Right renal pelvis (tissue), 4 donors: ENCODE results near the gene EXD3. TPM values are rescaled to one million over a fixed set of nuclear protein-coding genes. Genes with fewer than 3 reads are reported as not detected.
"Not testable (repeated sequence)": the region's sequence is repeated elsewhere in the genome, so short reads cannot be mapped to it uniquely, and the experiment has no call there.

Experiments used
- DNase-seq, 4 donors: peaks; one replicate each; pipeline ENCODE4 v3.0.0-alpha.2; 2013; ENCODE audit warnings: low read depth in 4 of 4, low spot score in 3 of 4, missing footprints in 1 of 4
- polyA plus RNA-seq, 4 donors: library from polyadenylated mRNA; unstranded; fragments of 120-200 nt; gene quantifications; one replicate each; pipeline ENCODE4 v1.2.1, GENCODE V29; 2013; ENCODE audit not compliant: insufficient read length in 4 of 4

EXD3 gene
- polyA plus RNA-seq, 4 donors: 12.5 to 19.3 (median 13.8) TPM

GRCh38 chr9:137458194-137459151 lies 35.5 kb upstream of the EXD3 start:
- no peak for DNase-seq

GRCh38 chr9:137457406-137458193 lies 34.6 kb upstream of the EXD3 start:
- no peak for DNase-seq

- DNase-seq: no peak
These were observed 34.0 kb upstream of the EXD3 start for GRCh38 chr9:137456864-137457405.

- no peak for DNase-seq
These were observed 33.3 kb upstream of the EXD3 start for GRCh38 chr9:137456061-137456863.

- no peak for DNase-seq
These were observed 32.5 kb upstream of the EXD3 start for GRCh38 chr9:137455359-137455991.

- DNase-seq: no peak
These were observed 31.8 kb upstream of the EXD3 start for GRCh38 chr9:137454597-137455358.

GRCh38 chr9:137454145-137454596 lies 31.2 kb upstream of the EXD3 start:
- DNase-seq: no peak

GRCh38 chr9:137453643-137454081 lies 30.7 kb upstream of the EXD3 start:
- DNase-seq: peak in 2 of 4 donors; percentile 51 to 58

- no peak for DNase-seq
These were observed 30.0 kb upstream of the EXD3 start for GRCh38 chr9:137452761-137453642.

- DNase-seq: no peak
These were observed 29.2 kb upstream of the EXD3 start for GRCh38 chr9:137452006-137452760.

- DNase-seq: not testable (repeated sequence)
These were observed 28.5 kb upstream of the EXD3 start for GRCh38 chr9:137451264-137452005.

GRCh38 chr9:137450539-137451222 lies 27.7 kb upstream of the EXD3 start:
- not testable (repeated sequence) for DNase-seq

- no peak for DNase-seq
These were observed 27.1 kb upstream of the EXD3 start for GRCh38 chr9:137449931-137450538.

GRCh38 chr9:137449081-137449844 lies 26.3 kb upstream of the EXD3 start:
- no peak for DNase-seq

- no peak for DNase-seq
These were observed 25.6 kb upstream of the EXD3 start for GRCh38 chr9:137448602-137448962.
